ENCODE results near the gene CAB39L.
"Not testable (repeated sequence)": the region's sequence is repeated elsewhere in the genome, so short reads cannot be mapped to it uniquely, and the experiment has no call there.

CAB39L gene

GRCh38 chr13:49342454-49342853, 101.4 kb downstream of the CAB39L start:
- DNase-seq, result no peak

GRCh38 chr13:49341941-49342340, 101.9 kb downstream of the CAB39L start:
- DNase-seq, result no peak

- DNase-seq, result no peak
Observed at GRCh38 chr13:49341517-49341916, 102.3 kb downstream of the CAB39L start.

GRCh38 chr13:49340161-49340560, 103.7 kb downstream of the CAB39L start:
- no peak for DNase-seq

- no peak for DNase-seq
Observed at GRCh38 chr13:49336655-49337054, 107.2 kb downstream of the CAB39L start.

- no peak for DNase-seq
Observed at GRCh38 chr13:49330546-49330864, 113.4 kb downstream of the CAB39L start.

- no peak for DNase-seq
Observed at GRCh38 chr13:49329831-49330545, 113.9 kb downstream of the CAB39L start.

GRCh38 chr13:49327145-49327544, 116.7 kb downstream of the CAB39L start:
- DNase-seq, result not testable (repeated sequence)

GRCh38 chr13:49326222-49326917, 117.5 kb downstream of the CAB39L start:
- DNase-seq, result no peak

GRCh38 chr13:49323344-49323743, 120.5 kb downstream of the CAB39L start:
- DNase-seq, result no peak

GRCh38 chr13:49322702-49323101, 121.2 kb downstream of the CAB39L start:
- no peak for DNase-seq

GRCh38 chr13:49320975-49321374, 122.9 kb downstream of the CAB39L start:
- DNase-seq, result no peak

- DNase-seq, result no peak
Observed at GRCh38 chr13:49319951-49320350, 123.9 kb downstream of the CAB39L start.

GRCh38 chr13:49319551-49319950, 124.3 kb downstream of the CAB39L start:
- DNase-seq, result no peak

GRCh38 chr13:49315756-49316482, 127.9 kb downstream of the CAB39L start:
- DNase-seq, result no peak

- DNase-seq, result no peak
Observed at GRCh38 chr13:49315036-49315565, 128.8 kb downstream of the CAB39L start.

GRCh38 chr13:49314344-49314882, 129.5 kb downstream of the CAB39L start:
- DNase-seq, result no peak

- DNase-seq, result no peak
Observed at GRCh38 chr13:49311816-49312215, 132.0 kb downstream of the CAB39L start.

GRCh38 chr13:49310251-49310650, 133.6 kb downstream of the CAB39L start:
- DNase-seq, result no peak

GRCh38 chr13:49308921-49309408, 134.9 kb downstream of the CAB39L start:
- DNase-seq, result no peak

GRCh38 chr13:49308097-49308875, 135.6 kb downstream of the CAB39L start:
- DNase-seq, result no peak

GRCh38 chr13:49307365-49307764, 136.5 kb downstream of the CAB39L start:
- no peak for DNase-seq

All from inflammatory macrophage treated with lipopolysaccharide for 1 hour (primary cell).